Effector CD8-positive, alpha-beta T cell (primary cell): ENCODE data around the gene CFAP54.

Experiments
- DNase-seq: peaks from one replicate; lab custom pipeline; 2025; lab: John Stamatoyannopoulos, UW

Gene CFAP54

GRCh38 chr12:96886998-96887677 lies 397.8 kb downstream of the CFAP54 start:
- DNase-seq: no peak

- no peak for DNase-seq
These were observed 400.0 kb downstream of the CFAP54 start for GRCh38 chr12:96889273-96889933.

GRCh38 chr12:96890331-96890730 lies 401.0 kb downstream of the CFAP54 start:
- no peak for DNase-seq

- DNase-seq: no peak
These were observed 402.7 kb downstream of the CFAP54 start for GRCh38 chr12:96892104-96892503.

GRCh38 chr12:96897421-96897820 lies 408.0 kb downstream of the CFAP54 start:
- no peak for DNase-seq

GRCh38 chr12:96901175-96901574 lies 411.8 kb downstream of the CFAP54 start:
- DNase-seq: no peak

- DNase-seq: no peak
These were observed 412.7 kb downstream of the CFAP54 start for GRCh38 chr12:96902076-96902475.

- DNase-seq: no peak
These were observed 417.1 kb downstream of the CFAP54 start for GRCh38 chr12:96906498-96906848.

- DNase-seq: peak; percentile 72
These were observed 417.7 kb downstream of the CFAP54 start, which contains the start of gene NEDD1 for GRCh38 chr12:96906849-96907670. NEDD1 (plus strand) TSS chr12:96907257; CDS start chr12:96909760, 2,503 bp downstream.

- DNase-seq: no peak
These were observed 418.5 kb downstream of the CFAP54 start for GRCh38 chr12:96907671-96908422.

- no peak for DNase-seq
These were observed 419.0 kb downstream of the CFAP54 start for GRCh38 chr12:96908423-96908675.

- no peak for DNase-seq
These were observed 422.9 kb downstream of the CFAP54 start for GRCh38 chr12:96912261-96912660.

- no peak for DNase-seq
These were observed 423.6 kb downstream of the CFAP54 start for GRCh38 chr12:96912943-96913342.

- no peak for DNase-seq
These were observed 430.3 kb downstream of the CFAP54 start for GRCh38 chr12:96919510-96920210.
